ENCODE data around the gene SMIM15.

The SMIM15 gene

DNA sequence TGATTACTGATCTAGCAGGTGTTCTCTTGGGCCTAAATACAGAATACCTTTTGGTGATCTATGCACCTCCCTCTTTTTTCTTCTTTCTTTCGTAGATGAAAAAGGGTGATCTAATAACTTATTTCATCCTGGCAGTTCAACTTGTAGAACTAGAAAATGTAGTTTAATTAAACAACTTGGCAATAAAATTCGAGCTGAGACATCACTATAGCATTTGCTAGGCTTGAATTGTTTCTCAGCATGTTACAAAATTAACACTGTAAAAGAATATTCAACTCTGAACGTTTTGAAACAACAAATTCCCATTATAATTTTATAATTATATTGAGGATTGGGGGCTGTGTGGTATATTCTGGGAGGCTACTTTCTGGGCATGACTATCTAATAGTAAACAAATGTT is 19.5 kb downstream of the SMIM15 start:
- TF ChIP-seq CTCF (IDR thresholded peaks at IDR 0.05; ENCODE audit: extremely low read depth, insufficient read depth, missing control alignments): no peak
- DNase-seq (ENCODE audit: low spot score): no peak
- in situ Hi-C loops (cut with MboI; ENCODE audit: low pct_unique_long_range_greater_than_20kb, low sequenced_read_pairs, unreplicated experiment): no loop called here

GRCh38 chr5:61142391-61142790 is 19.9 kb downstream of the SMIM15 start:
- DNase-seq (ENCODE audit: low spot score): no peak
- TF ChIP-seq CTCF (IDR thresholded peaks at IDR 0.05; ENCODE audit: extremely low read depth, insufficient read depth, missing control alignments): no peak
- in situ Hi-C loops (cut with MboI; ENCODE audit: low pct_unique_long_range_greater_than_20kb, low sequenced_read_pairs, unreplicated experiment): no loop called here

GRCh38 chr5:61141801-61142200 is 20.5 kb downstream of the SMIM15 start:
- no peak for TF ChIP-seq CTCF (IDR thresholded peaks at IDR 0.05; ENCODE audit: extremely low read depth, insufficient read depth, missing control alignments)
- in situ Hi-C loops (cut with MboI; ENCODE audit: low pct_unique_long_range_greater_than_20kb, low sequenced_read_pairs, unreplicated experiment): no loop called here
- no peak for DNase-seq (ENCODE audit: low spot score)

- in situ Hi-C loops (cut with MboI; ENCODE audit: low pct_unique_long_range_greater_than_20kb, low sequenced_read_pairs, unreplicated experiment): no loop called here
- DNase-seq (ENCODE audit: low spot score): no peak
- TF ChIP-seq CTCF (IDR thresholded peaks at IDR 0.05; ENCODE audit: extremely low read depth, insufficient read depth, missing control alignments): no peak
Observed at GRCh38 chr5:61139931-61140330, 22.3 kb downstream of the SMIM15 start.

- TF ChIP-seq CTCF (IDR thresholded peaks at IDR 0.05; ENCODE audit: extremely low read depth, insufficient read depth, missing control alignments): peak; percentile 13
- in situ Hi-C loops (cut with MboI; ENCODE audit: low pct_unique_long_range_greater_than_20kb, low sequenced_read_pairs, unreplicated experiment): no loop called here
- no peak for DNase-seq (ENCODE audit: low spot score)
Observed at GRCh38 chr5:61139094-61139873, 23.0 kb downstream of the SMIM15 start.

GRCh38 chr5:61137835-61138234 is 24.4 kb downstream of the SMIM15 start:
- in situ Hi-C loops (cut with MboI; ENCODE audit: low pct_unique_long_range_greater_than_20kb, low sequenced_read_pairs, unreplicated experiment): no loop called here
- no peak for DNase-seq (ENCODE audit: low spot score)
- no peak for TF ChIP-seq CTCF (IDR thresholded peaks at IDR 0.05; ENCODE audit: extremely low read depth, insufficient read depth, missing control alignments)

Data from GM13977 (cell line).